ENCODE results near the gene FGGY.

- no peak for TF ChIP-seq CTCF (IDR thresholded peaks at IDR 0.05; ENCODE audit: low read depth, low read length, missing input control)
- TF ChIP-seq YY1 (IDR thresholded peaks at IDR 0.05) = no peak
- no peak for TF ChIP-seq FOXA2 (IDR thresholded peaks at IDR 0.05)
- no peak for TF ChIP-seq MAX (IDR thresholded peaks at IDR 0.05)
- TF ChIP-seq ATF3 (IDR thresholded peaks at IDR 0.05) = no peak
- TF ChIP-seq JUND (IDR thresholded peaks at IDR 0.05) = no peak
- no peak for TF ChIP-seq EGR1 (IDR thresholded peaks at IDR 0.05; ENCODE audit: low read depth in 2 of 2)
- no peak for TF ChIP-seq RAD21 (IDR thresholded peaks at IDR 0.05)
- TF ChIP-seq GABPA (IDR thresholded peaks at IDR 0.05 in 1 of 2, conservative IDR thresholded peaks at IDR 0.05 in 1 of 2) = no peak
These were observed 282.3 kb downstream of the FGGY start for GRCh38 chr1:59579222-59579621.

All from liver (tissue), 3 donors.